Motor neuron (in vitro differentiated cells): ENCODE results near the gene PCSK6. TPM values are rescaled to one million over a fixed set of nuclear protein-coding genes. Genes with fewer than 3 reads are reported as not detected.
A peak's percentile ranks its signal among the peaks of the same experiment; 100 is the strongest.
"Not testable (repeated sequence)": the region's sequence is repeated elsewhere in the genome, so short reads cannot be mapped to it uniquely, and the experiment has no call there.

ENCODE experiments used
- ATAC-seq, 8 experiments: fragments of 200-7000 bp; cut with Tn5 transposase; replicated peaks in 6 of 8; 2 replicates each; pipeline ENCODE4 v1.8.0; 2021; ENCODE audit warnings: mild to moderate bottlenecking in 8 of 8, moderate library complexity in 8 of 8
- H3K27ac ChIP-seq, 2 donors: fragments of 250-450 bp; sonication (Bioruptor Pico); 2 replicates each; pipeline ENCODE4 v1.9.0; 2021; ENCODE audit warnings: antibody characterized with exemption in 2 of 2, mild to moderate bottlenecking in 2 of 2, moderate library complexity in 1 of 2
- H3K4me1 ChIP-seq, 2 donors: fragments of 250-450 bp; sonication (Bioruptor Pico); replicated peaks in 1 of 2; 2 replicates each; pipeline ENCODE4 v1.6.1; 2021; ENCODE audit warnings: antibody characterized with exemption in 2 of 2, mild to moderate bottlenecking in 2 of 2, moderate library complexity in 1 of 2
- H3K4me3 ChIP-seq, 5 donors: fragments of 250-450 bp; sonication (Bioruptor Pico); 2 replicates each; pipeline ENCODE4 v1.9.0; 2021; ENCODE audit warnings: antibody characterized with exemption in 5 of 5, mild to moderate bottlenecking in 5 of 5, moderate library complexity in 4 of 5
- WGBS, 10 experiments: fragments of 450-650 bp; shearing (Covaris generic); methylation state at CpG; one replicate each; pipeline ENCODE4 v1.0.0; 2022; 5-methylcytosine and 5-hydroxymethylcytosine counted together
- in situ Hi-C, 9 experiments: fragments of 400-800 bp; cut with MboI; loops; one replicate each; pipeline ENCODE4 v1.15.0; 2021; ENCODE audit warnings: low sequenced_read_pairs in 9 of 9, low pct_unique_long_range_greater_than_20kb in 2 of 9; ENCODE audit not compliant: unreplicated experiment in 9 of 9
- total RNA-seq, 8 experiments: library from RNA; unstranded; fragments of 300-600 nt; gene quantifications; 2 replicates each; pipeline versions ENCODE4 v1.2.3 to v1.2.4, GENCODE V29; 2022

Gene PCSK6
- total RNA-seq, 8 experiments from 2014 or later, result 1.5 to 9.9 (median 3.7) TPM

- WGBS, 10 experiments, result 34 to 78% (median 70%) methylated on average over 3 to 14 of the region's 15 CpGs
- Histone ChIP-seq H3K4me3 (no peak overlapping the region), H3K4me1 (no peaks in the 10 kb centered on the region), H3K27ac (no peak overlapping the region)
- in situ Hi-C loops, result no loop called here
- ATAC-seq, result no peak
Measured at GRCh38 chr15:101470548-101471239, 18.8 kb downstream of the PCSK6 start.

- in situ Hi-C loops, result no loop called here
- Histone ChIP-seq H3K4me1 (no peaks in the 10 kb centered on the region), H3K4me3 (no peak overlapping the region), H3K27ac (no peak overlapping the region)
- ATAC-seq, result no peak
- WGBS, 10 experiments, result 48 to 82% (median 77%) methylated on average over 1 to 17 of the region's 21 CpGs
Measured at GRCh38 chr15:101469520-101470288, 19.8 kb downstream of the PCSK6 start.

GRCh38 chr15:101466188-101466587 is 23.3 kb downstream of the PCSK6 start:
- no peak for ATAC-seq
- WGBS, 10 experiments, result 61 to 100% (median 88%) methylated on average over 1 to 8 of the region's 9 CpGs
- Histone ChIP-seq H3K4me3 (no peak overlapping the region), H3K4me1 (no peaks in the 10 kb centered on the region), H3K27ac (no peak overlapping the region)
- in situ Hi-C loops, result no loop called here

GRCh38 chr15:101464999-101465669 is 24.4 kb downstream of the PCSK6 start:
- Histone ChIP-seq H3K4me3 (no peak overlapping the region), H3K4me1 (no peaks in the 10 kb centered on the region), H3K27ac (no peak overlapping the region)
- in situ Hi-C loops, result no loop called here
- WGBS, 10 experiments, result 0 to 90% (median 56%) methylated on average over 1 to 9 of the region's 16 CpGs
- no peak for ATAC-seq

- WGBS, 10 experiments, result 7 to 100% (median 78%) methylated on average over 1 to 6 of the region's 20 CpGs; no CpG with 5 or more reads in 1 of the 10 experiments
- H3K27ac ChIP-seq, result no peak overlapping the region
- in situ Hi-C loops, result no loop called here
- H3K4me1 ChIP-seq, result no peaks in the 10 kb centered on the region
- no peak overlapping the region for H3K4me3 ChIP-seq
- no peak for ATAC-seq
Measured at GRCh38 chr15:101464256-101464998, 25.1 kb downstream of the PCSK6 start.

GRCh38 chr15:101463696-101464095 is 25.8 kb downstream of the PCSK6 start:
- H3K27ac ChIP-seq, in situ Hi-C loops, H3K4me3 ChIP-seq, H3K4me1 ChIP-seq, ATAC-seq: not testable (repeated sequence)
- WGBS, 10 experiments, result 38 to 100% (median 95%) methylated on average over 1 to 4 of the region's 5 CpGs; no CpG with 5 or more reads in 4 of the 10 experiments

GRCh38 chr15:101463270-101463669 is 26.2 kb downstream of the PCSK6 start:
- Histone ChIP-seq H3K4me3 (no peak overlapping the region), H3K27ac (no peak overlapping the region), H3K4me1 (no peaks in the 10 kb centered on the region)
- WGBS, 10 experiments, result 60 to 73% (median 65%) methylated on average over 4 to 6 of the region's 8 CpGs; no CpG with 5 or more reads in 7 of the 10 experiments
- in situ Hi-C loops, result no loop called here
- ATAC-seq, result no peak

GRCh38 chr15:101461097-101461496 is 28.4 kb downstream of the PCSK6 start:
- WGBS, 10 experiments, result 73 to 100% (median 89%) methylated on average over 4 of the region's 4 CpGs
- in situ Hi-C loops, result no loop called here
- Histone ChIP-seq H3K4me1 (no peaks in the 10 kb centered on the region), H3K4me3 (no peak overlapping the region), H3K27ac (no peak overlapping the region)
- ATAC-seq, result no peak

GRCh38 chr15:101459579-101460300 is 29.8 kb downstream of the PCSK6 start:
- H3K4me1 ChIP-seq, result peaks cover 3 to 9% of the 10 kb centered on the region in 2 donors
- H3K27ac ChIP-seq, result no peak overlapping the region
- 0 to 87% (median 83%) methylated on average over 1 to 4 of the region's 12 CpGs; no CpG with 5 or more reads in 6 of the 10 experiments for WGBS, 10 experiments
- no peak overlapping the region for H3K4me3 ChIP-seq
- in situ Hi-C loops, result no loop called here
- ATAC-seq, result no peak

GRCh38 chr15:101458908-101459578 is 30.5 kb downstream of the PCSK6 start:
- H3K27ac ChIP-seq, result no peak overlapping the region
- peak in 2 of 8 experiments; percentile 18 to 43 for ATAC-seq
- in situ Hi-C loops, result no loop called here

GRCh38 chr15:101458158-101458900 is 31.2 kb downstream of the PCSK6 start:
- 63 to 100% (median 88%) methylated on average over 2 to 14 of the region's 23 CpGs; no CpG with 5 or more reads in 2 of the 10 experiments for WGBS, 10 experiments

More at GRCh38 chr15:101458908-101459578, 30.5 kb downstream of the PCSK6 start:
- H3K4me1 ChIP-seq, result peaks cover 3 to 9% of the 10 kb centered on the region in 2 donors
- 30 to 100% (median 88%) methylated on average over 1 to 5 of the region's 16 CpGs; no CpG with 5 or more reads in 2 of the 10 experiments for WGBS, 10 experiments
- H3K4me3 ChIP-seq, result no peak overlapping the region

More at GRCh38 chr15:101458158-101458900, 31.2 kb downstream of the PCSK6 start:
- Histone ChIP-seq H3K4me3 (no peak overlapping the region), H3K4me1 (peaks cover 3 to 9% of the 10 kb centered on the region in 2 donors), H3K27ac (no peak overlapping the region)
- ATAC-seq, result no peak
- in situ Hi-C loops, result no loop called here
